ENCODE measurements around the gene UVSSA.

- TF ChIP-seq CTCF (IDR thresholded peaks at IDR 0.05; ENCODE audit: poor library complexity, severe bottlenecking): no peak
- no peak for TF ChIP-seq TAF1 (IDR thresholded peaks at IDR 0.05; ENCODE audit: low read depth)
- no peak for TF ChIP-seq SMC3 (conservative IDR thresholded peaks at IDR 0.05; ENCODE audit: poor library complexity)
- TF ChIP-seq EZH2 (IDR thresholded peaks at IDR 0.05; ENCODE audit: borderline replicate concordance, insufficient read depth, low read length, poor library complexity, severe bottlenecking): no peak
- no peak for TF ChIP-seq POLR2AphosphoS5 (IDR thresholded peaks at IDR 0.05)
- TF ChIP-seq EP300 (conservative IDR thresholded peaks at IDR 0.05; ENCODE audit: poor library complexity, severe bottlenecking): no peak
Measured at GRCh38 chr4:1367230-1367935, 20.4 kb downstream of the UVSSA start.

Measured in neural cell (in vitro differentiated cells).